ENCODE results near the gene GSTM3. TPM values are rescaled to one million over a fixed set of nuclear protein-coding genes. Genes with fewer than 3 reads are reported as not detected.

The GSTM3 gene
- total and polyA plus RNA-seq, 2 of the 13 experiments (the other 11 are each of a cell fraction or from before 2014, with no cell fraction given) = 127 to 142 TPM

DNA sequence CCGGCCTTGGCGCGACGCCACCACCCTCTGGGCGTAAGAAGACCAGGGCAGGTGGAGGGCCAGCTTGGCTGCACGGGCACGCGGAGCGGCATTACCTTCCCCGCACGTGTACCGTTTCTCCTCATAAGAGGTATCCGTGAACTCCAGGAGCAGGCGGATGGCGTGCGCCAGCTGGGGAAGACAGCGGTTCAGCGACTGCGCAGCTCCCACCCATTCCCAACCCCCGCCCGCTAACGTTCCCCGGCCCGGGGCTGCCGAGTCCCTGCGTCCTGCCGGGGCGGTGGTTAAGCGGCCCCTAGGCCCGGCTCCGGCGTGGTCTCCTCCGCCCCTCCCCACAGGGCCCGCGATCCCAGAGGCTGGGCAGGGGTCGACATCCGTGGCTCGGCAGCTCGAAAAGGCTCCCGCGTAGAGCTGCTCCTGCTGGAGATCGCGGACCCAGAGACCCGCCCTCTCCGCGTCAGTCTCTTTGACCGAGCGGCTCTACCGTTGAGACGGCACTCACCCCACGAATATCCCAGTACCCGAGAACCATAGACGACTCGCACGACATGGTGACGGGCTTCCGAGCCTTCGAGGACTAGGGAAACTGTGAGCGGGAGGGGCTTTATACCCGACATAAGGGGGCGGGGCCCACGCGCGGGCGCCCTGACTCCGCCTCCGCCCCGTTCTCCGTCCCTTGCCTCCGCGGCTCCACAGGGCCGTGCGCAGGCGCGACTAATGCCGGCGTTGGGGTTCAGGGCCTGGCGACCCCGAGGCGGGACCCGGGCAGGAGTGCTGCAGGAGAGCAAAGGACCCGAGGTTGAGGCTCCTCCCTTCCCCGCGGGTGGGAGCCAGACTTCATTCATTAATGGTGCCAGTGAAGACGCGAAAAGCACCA is 862 bp downstream of the GSTM3 start (continued):
- TF ChIP-seq ZNF784 (CRISPR knock-in tag; IDR thresholded peaks at IDR 0.05; ENCODE audit: borderline replicate concordance) = no peak
- no peak for TF ChIP-seq HNRNPH1 (optimal IDR thresholded peaks at IDR 0.05; ENCODE audit: low read depth, low read length)
- TF ChIP-seq ZNF251 (CRISPR knock-in tag; IDR thresholded peaks at IDR 0.05) = no peak
- TF ChIP-seq, protein P1, sequence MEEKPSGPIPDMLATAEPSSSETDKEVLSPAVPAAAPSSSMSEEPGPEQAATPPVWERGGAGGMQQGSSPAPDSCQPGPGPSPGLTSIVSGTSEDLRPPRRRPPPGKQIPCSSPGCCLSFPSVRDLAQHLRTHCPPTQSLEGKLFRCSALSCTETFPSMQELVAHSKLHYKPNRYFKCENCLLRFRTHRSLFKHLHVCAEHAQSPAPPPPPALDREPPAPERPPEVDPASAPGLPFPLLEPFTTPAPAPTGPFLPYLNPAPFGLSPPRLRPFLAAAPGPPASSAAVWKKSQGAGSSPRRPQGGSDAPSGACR (CRISPR knock-in tag; IDR thresholded peaks at IDR 0.05) = 0 out of 2 replicates have a peak, but pooled peaks have one; percentile 23
- TF ChIP-seq MNT (IDR thresholded peaks at IDR 0.05) = no peak
- peak; percentile 8; the same call in 1 of the 2 replicates for TF ChIP-seq GATAD1 (CRISPR knock-in tag; IDR thresholded peaks at IDR 0.05)
- TF ChIP-seq PRPF4 (IDR thresholded peaks at IDR 0.05; ENCODE audit: low read depth, low read length, poor library complexity, severe bottlenecking) = no peak
- peak; percentile 15; the same call in 1 of the 2 replicates for TF ChIP-seq CTCF (CRISPR knock-in tag; IDR thresholded peaks at IDR 0.05)
- no peak for TF ChIP-seq SNAI1 (CRISPR knock-in tag; IDR thresholded peaks at IDR 0.05; ENCODE audit: borderline replicate concordance)
- TF ChIP-seq HDAC2 (CRISPR knock-in tag; IDR thresholded peaks at IDR 0.05) = peak; percentile 15
- TF ChIP-seq ZNF101 (CRISPR knock-in tag; IDR thresholded peaks at IDR 0.05; ENCODE audit: borderline replicate concordance, low read depth) = no peak
- TF ChIP-seq MIER2 (CRISPR knock-in tag; IDR thresholded peaks at IDR 0.05) = no peak
- no peak; a peak in 1 of 4 replicates for TF ChIP-seq REST (IDR thresholded peaks at IDR 0.05; ENCODE audit: borderline replicate concordance in 1 of 2, low read depth in 1 of 2, low read length in 2 of 2)
- TF ChIP-seq ZBTB38 (CRISPR knock-in tag; IDR thresholded peaks at IDR 0.05) = peak; percentile 52
- TF ChIP-seq ZNF446 (CRISPR knock-in tag; IDR thresholded peaks at IDR 0.05) = peak; percentile 76; the same call in 1 of the 2 replicates
- 0 out of 2 replicates have a peak, but pooled peaks have one; percentile 11 for TF ChIP-seq ZNF768 (CRISPR knock-in tag; IDR thresholded peaks at IDR 0.05)
- TF ChIP-seq ZFP62 (CRISPR knock-in tag; IDR thresholded peaks at IDR 0.05) = no peak
- TF ChIP-seq KAT7 (CRISPR knock-in tag; IDR thresholded peaks at IDR 0.05; ENCODE audit: borderline replicate concordance) = 0 out of 2 replicates have a peak, but pooled peaks have one; percentile 35
- no peak for TF ChIP-seq PBX2 (CRISPR knock-in tag; IDR thresholded peaks at IDR 0.05)

Data from HepG2 (cell line).